ENCODE measurements around the gene ZNF48.
"Not testable (repeated sequence)": the region's sequence is repeated elsewhere in the genome, so short reads cannot be mapped to it uniquely, and the experiment has no call there.

Gene ZNF48

GRCh38 chr16:30394592-30395154, 547 bp upstream of the ZNF48 start:
- Histone ChIP-seq H3K79me2 (no peaks in the 10 kb centered on the region), H3K4me2 (ENCODE audit: low read length) (peak overlapping the region; percentile 79), H3K4me1 (peaks cover 14% of the 10 kb centered on the region), H2AFZ (peak overlapping the region; percentile 96), H3K36me3 (ENCODE audit: control insufficient read depth, insufficient read depth, low read length) (no peaks in the 10 kb centered on the region), H3K9ac (peak overlapping the region; percentile 83), H3K27me3 (ENCODE audit: control insufficient read depth, insufficient read depth, low read length) (no peaks in the 10 kb centered on the region), H3K27ac (peak overlapping the region; percentile 83), H3K9me3 (ENCODE audit: control insufficient read depth, low read length) (no peaks in the 10 kb centered on the region), H3K4me3 (ENCODE audit: low read depth, low read length) (peak overlapping the region; percentile 63)
- TF ChIP-seq, protein P1, sequence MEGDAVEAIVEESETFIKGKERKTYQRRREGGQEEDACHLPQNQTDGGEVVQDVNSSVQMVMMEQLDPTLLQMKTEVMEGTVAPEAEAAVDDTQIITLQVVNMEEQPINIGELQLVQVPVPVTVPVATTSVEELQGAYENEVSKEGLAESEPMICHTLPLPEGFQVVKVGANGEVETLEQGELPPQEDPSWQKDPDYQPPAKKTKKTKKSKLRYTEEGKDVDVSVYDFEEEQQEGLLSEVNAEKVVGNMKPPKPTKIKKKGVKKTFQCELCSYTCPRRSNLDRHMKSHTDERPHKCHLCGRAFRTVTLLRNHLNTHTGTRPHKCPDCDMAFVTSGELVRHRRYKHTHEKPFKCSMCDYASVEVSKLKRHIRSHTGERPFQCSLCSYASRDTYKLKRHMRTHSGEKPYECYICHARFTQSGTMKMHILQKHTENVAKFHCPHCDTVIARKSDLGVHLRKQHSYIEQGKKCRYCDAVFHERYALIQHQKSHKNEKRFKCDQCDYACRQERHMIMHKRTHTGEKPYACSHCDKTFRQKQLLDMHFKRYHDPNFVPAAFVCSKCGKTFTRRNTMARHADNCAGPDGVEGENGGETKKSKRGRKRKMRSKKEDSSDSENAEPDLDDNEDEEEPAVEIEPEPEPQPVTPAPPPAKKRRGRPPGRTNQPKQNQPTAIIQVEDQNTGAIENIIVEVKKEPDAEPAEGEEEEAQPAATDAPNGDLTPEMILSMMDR (IDR thresholded peaks at IDR 0.05), result no peak

- peaks cover 18% of the 10 kb centered on the region for H3K4me1 ChIP-seq
- no peaks in the 10 kb centered on the region for H3K27me3 ChIP-seq (ENCODE audit: control insufficient read depth, insufficient read depth, low read length)
- peak overlapping the region; percentile 21 for H3K9ac ChIP-seq
- no peaks in the 10 kb centered on the region for H3K79me2 ChIP-seq
- peak overlapping the region; percentile 63 for H3K4me3 ChIP-seq (ENCODE audit: low read depth, low read length)
- H2AFZ ChIP-seq, result peak overlapping the region; percentile 90
- no peaks in the 10 kb centered on the region for H3K36me3 ChIP-seq (ENCODE audit: control insufficient read depth, insufficient read depth, low read length)
- peak overlapping the region; percentile 82 for H3K27ac ChIP-seq
- H3K4me2 ChIP-seq (ENCODE audit: low read length), result peak overlapping the region; percentile 72
- TF ChIP-seq, protein P1 (IDR thresholded peaks at IDR 0.05), result no peak
- no peaks in the 10 kb centered on the region for H3K9me3 ChIP-seq (ENCODE audit: control insufficient read depth, low read length)
Observed at GRCh38 chr16:30395992-30396585, 869 bp downstream of the ZNF48 start.

- not testable (repeated sequence) for H3K9ac ChIP-seq
Observed at GRCh38 chr16:30396627-30397026, 1.4 kb downstream of the ZNF48 start.

GRCh38 chr16:30397056-30397455, 1.8 kb downstream of the ZNF48 start:
- Histone ChIP-seq H3K79me2 (no peaks in the 10 kb centered on the region), H3K36me3 (ENCODE audit: control insufficient read depth, insufficient read depth, low read length) (no peaks in the 10 kb centered on the region), H3K4me3 (ENCODE audit: low read depth, low read length) (no peak overlapping the region), H3K4me1 (peaks cover 18% of the 10 kb centered on the region), H3K9ac (no peak overlapping the region), H3K27ac (no peak overlapping the region), H2AFZ (no peak overlapping the region), H3K9me3 (ENCODE audit: control insufficient read depth, low read length) (no peaks in the 10 kb centered on the region), H3K4me2 (ENCODE audit: low read length) (no peak overlapping the region), H3K27me3 (ENCODE audit: control insufficient read depth, insufficient read depth, low read length) (no peaks in the 10 kb centered on the region)
- TF ChIP-seq, protein P1 (IDR thresholded peaks at IDR 0.05), result no peak

More at GRCh38 chr16:30396627-30397026, 1.4 kb downstream of the ZNF48 start:
- H3K9me3 ChIP-seq (ENCODE audit: control insufficient read depth, low read length); H2AFZ ChIP-seq; H3K36me3 ChIP-seq (ENCODE audit: control insufficient read depth, insufficient read depth, low read length); H3K79me2 ChIP-seq; H3K27me3 ChIP-seq (ENCODE audit: control insufficient read depth, insufficient read depth, low read length): not testable (repeated sequence)
- H3K4me1 ChIP-seq, result peaks cover 18% of the 10 kb centered on the region
- peak overlapping the region; percentile 82 for H3K27ac ChIP-seq
- peak overlapping the region; percentile 63 for H3K4me3 ChIP-seq (ENCODE audit: low read depth, low read length)
- peak overlapping the region; percentile 72 for H3K4me2 ChIP-seq (ENCODE audit: low read length)

DNA sequence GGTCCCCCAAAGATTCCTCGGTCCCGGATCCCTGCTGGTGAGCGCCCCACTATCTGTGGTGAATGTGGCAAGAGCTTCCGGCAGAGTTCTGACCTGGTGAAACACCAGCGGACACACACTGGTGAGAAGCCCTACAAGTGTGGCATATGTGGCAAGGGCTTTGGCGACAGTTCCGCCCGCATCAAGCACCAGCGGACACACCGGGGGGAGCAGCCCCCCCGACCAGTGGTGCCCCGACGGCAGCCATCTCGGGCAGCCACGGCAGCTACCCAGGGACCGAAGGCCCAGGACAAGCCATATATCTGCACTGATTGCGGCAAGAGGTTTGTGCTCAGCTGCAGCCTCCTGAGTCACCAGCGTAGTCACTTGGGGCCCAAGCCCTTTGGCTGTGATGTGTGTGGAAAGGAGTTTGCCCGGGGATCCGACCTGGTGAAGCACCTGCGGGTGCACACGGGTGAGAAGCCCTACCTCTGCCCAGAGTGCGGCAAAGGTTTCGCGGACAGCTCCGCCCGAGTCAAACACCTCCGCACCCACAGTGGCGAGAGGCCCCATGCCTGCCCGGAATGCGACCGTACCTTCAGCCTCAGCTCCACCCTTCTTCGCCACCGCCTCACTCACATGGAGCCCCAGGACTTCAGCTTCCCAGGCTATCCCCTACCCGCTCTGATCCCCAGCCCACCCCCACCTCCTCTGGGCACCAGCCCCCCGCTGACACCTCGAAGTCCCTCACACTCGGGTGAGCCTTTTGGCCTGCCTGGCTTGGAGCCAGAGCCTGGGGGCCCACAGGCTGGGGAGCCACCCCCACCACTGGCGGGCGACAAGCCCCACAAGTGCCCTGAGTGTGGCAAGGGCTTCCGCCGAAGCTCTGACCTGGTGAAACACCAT, 2.8 kb downstream of the ZNF48 start:
- peaks cover 18% of the 10 kb centered on the region for H3K4me1 ChIP-seq
- H3K9me3 ChIP-seq (ENCODE audit: control insufficient read depth, low read length), result no peaks in the 10 kb centered on the region
- TF ChIP-seq, protein P1 (IDR thresholded peaks at IDR 0.05), result no peak
- no peak overlapping the region for H3K27ac ChIP-seq
- no peaks in the 10 kb centered on the region for H3K27me3 ChIP-seq (ENCODE audit: control insufficient read depth, insufficient read depth, low read length)
- H3K9ac ChIP-seq, result no peak overlapping the region
- H3K4me2 ChIP-seq (ENCODE audit: low read length), result no peak overlapping the region
- H2AFZ ChIP-seq, result no peak overlapping the region
- no peaks in the 10 kb centered on the region for H3K36me3 ChIP-seq (ENCODE audit: control insufficient read depth, insufficient read depth, low read length)
- H3K4me3 ChIP-seq (ENCODE audit: low read depth, low read length), result no peak overlapping the region
- H3K79me2 ChIP-seq, result no peaks in the 10 kb centered on the region

Measured in parathyroid adenoma (tissue), 2 donors.